Gastroesophageal sphincter (tissue), 3 donors: ENCODE measurements around the gene ROR1.

ENCODE experiments used
- CTCF ChIP-seq, 4 experiments: fragments of 200-600 bp in 2 of 4; fragments of 450-650 bp in 2 of 4; sonication (generic) in 1 of 4; IDR thresholded peaks; one replicate each; pipeline ENCODE4 v1.5.1; 2017 to 2019; ENCODE audit warnings: antibody characterized with exemption in 4 of 4, mild to moderate bottlenecking in 2 of 4, moderate library complexity in 2 of 4
- EP300 ChIP-seq: sonication (generic); formaldehyde crosslinking; IDR thresholded peaks from one replicate; pipeline ENCODE4 v1.6.1; 2017; ENCODE audit warnings: antibody characterized with exemption, mild to moderate bottlenecking
- POLR2A ChIP-seq, 2 donors: fragments of 450-650 bp; IDR thresholded peaks; one replicate each; pipeline ENCODE4 v1.6.1; 2017; ENCODE audit warnings: antibody characterized with exemption in 2 of 2, mild to moderate bottlenecking in 2 of 2, moderate library complexity in 1 of 2
- POLR2AphosphoS5 ChIP-seq: sonication (generic); formaldehyde crosslinking; IDR thresholded peaks from one replicate; pipeline ENCODE4 v1.6.1; 2017; ENCODE audit warnings: antibody characterized with exemption

- TF ChIP-seq POLR2A (IDR thresholded peaks at IDR 0.05) = no peak
- no peak for TF ChIP-seq CTCF (IDR thresholded peaks at IDR 0.05)
- no peak for TF ChIP-seq EP300
- TF ChIP-seq POLR2AphosphoS5 = no peak
These were observed 255.2 kb downstream of the ROR1 start for GRCh38 chr1:64029037-64029436.
